HCT116 (cell line): ENCODE results near the gene WNT3A. TPM values are rescaled to one million over a fixed set of nuclear protein-coding genes. Genes with fewer than 3 reads are reported as not detected.

Experiments
- ATAC-seq: fragments of 200-7000 bp; cut with Tn5 transposase; 2 replicates; pipeline ENCODE4 v1.9.1; 2020; ENCODE audit warnings: mild to moderate bottlenecking, moderate library complexity
- BruUV-seq: library from RNA; stranded (reverse); fragments of 400-500 nt; replicated peaks from 2 replicates; lab custom pipeline; 2021; lab: Mats Ljungman, UMichigan
- CTCF ChIA-PET: fragments of 300-600 bp; sonication (Branson Sonifier 250); formaldehyde crosslinking; loops from one replicate; lab custom pipeline; 2021; ENCODE audit warnings: antibody characterized with exemption; lab: Charles Lee
- POLR2A ChIA-PET: fragments of 300-600, 350-600 bp; sonication (Branson Sonifier 250); formaldehyde crosslinking; loops from one replicate; lab custom pipeline; 2021; ENCODE audit warnings: antibody characterized with exemption; lab: Charles Lee
- RAD21 ChIA-PET, 2 experiments: fragments of 300-600 bp; sonication (Branson Sonifier 250); formaldehyde crosslinking; loops; one replicate each; lab custom pipeline; 2023; ENCODE audit warnings: low total read pairs in 2 of 2; ENCODE audit not compliant: uncharacterized antibody in 2 of 2, unreplicated experiment in 2 of 2, low non-redundant PET in 1 of 2; lab: Charles Lee
- DNase-seq: peaks from one replicate; pipeline ENCODE4 v3.0.0-alpha.2; 2010; ENCODE audit warnings: low read depth, low spot score
- H2AFZ ChIP-seq: fragments of 200-600 bp; shearing (Covaris generic), sonication (generic); 2 replicates; pipeline ENCODE4 v1.6.1; 2017; ENCODE audit warnings: low read depth, mixed run types, mixed read lengths, antibody characterized with exemption, low read length; ENCODE audit not compliant: poor library complexity, severe bottlenecking
- H3K27ac ChIP-seq: 2 replicates; pipeline ENCODE4 v1.5.1; 2012; ENCODE audit warnings: low read depth, low read length
- H3K27me3 ChIP-seq: fragments of 200-600 bp; sonication (generic); 2 replicates; pipeline ENCODE4 v1.6.1; 2016; ENCODE audit warnings: mixed run types, low read length, mixed read lengths; ENCODE audit not compliant: insufficient read depth
- H3K36me3 ChIP-seq, 2 experiments: fragments of 200-500 bp in 1 of 2; fragments of 200-600 bp in 1 of 2; sonication (Bioruptor generic) in 1 of 2; sonication (generic) in 1 of 2; 2 replicates each; pipeline versions ENCODE4 v1.5.1 to v1.6.1; 2014 to 2016; ENCODE audit warnings: low read length in 2 of 2, inconsistent platforms in 1 of 2, mixed read lengths in 1 of 2, mixed run types in 1 of 2; ENCODE audit not compliant: insufficient read depth in 2 of 2, control insufficient read depth in 1 of 2
- H3K4me1 ChIP-seq, 2 experiments: fragments of 200-600 bp in 1 of 2; sonication (generic) in 1 of 2; 2 replicates each; pipeline versions ENCODE4 v1.5.1 to v1.6.1; 2012 to 2017; ENCODE audit warnings: low read length in 2 of 2, inconsistent platforms in 1 of 2, mild to moderate bottlenecking in 1 of 2, mixed read lengths in 1 of 2, mixed run types in 1 of 2, moderate library complexity in 1 of 2; ENCODE audit not compliant: insufficient read depth in 2 of 2, control insufficient read depth in 1 of 2
- H3K4me2 ChIP-seq: fragments of 200-600 bp; sonication (generic); 2 replicates; pipeline ENCODE4 v1.6.1; 2017; ENCODE audit warnings: mixed run types, low read length, mixed read lengths
- H3K4me3 ChIP-seq, 2 experiments: fragments of 200-600 bp in 1 of 2; sonication (generic) in 1 of 2; replicated peaks in 1 of 2; 2 replicates each; pipeline ENCODE4 v1.5.1; 2011 to 2016; ENCODE audit warnings: low read length in 2 of 2, control low read depth in 1 of 2, low read depth in 1 of 2, mild to moderate bottlenecking in 1 of 2, mixed read lengths in 1 of 2, mixed run types in 1 of 2
- H3K79me2 ChIP-seq: fragments of 200-600 bp; sonication (generic); 2 replicates; pipeline ENCODE4 v1.6.1; 2017; ENCODE audit warnings: mild to moderate bottlenecking, mixed run types, low read length, moderate library complexity, mixed read lengths; ENCODE audit not compliant: insufficient read depth
- H3K9ac ChIP-seq: fragments of 200-600 bp; sonication (generic); 2 replicates; pipeline ENCODE4 v1.6.1; 2016; ENCODE audit warnings: low read length, mixed read lengths
- H3K9me2 ChIP-seq: fragments of 200-600 bp; sonication (generic), shearing (Covaris generic); 2 replicates; pipeline ENCODE4 v1.6.1; 2017; ENCODE audit warnings: mixed run types, mild to moderate bottlenecking, moderate library complexity; ENCODE audit not compliant: insufficient read depth
- H3K9me3 ChIP-seq, 2 experiments: fragments of 200-500 bp in 1 of 2; fragments of 200-600 bp in 1 of 2; sonication (Bioruptor generic) in 1 of 2; sonication (generic) in 1 of 2; 2 replicates each; pipeline ENCODE4 v1.6.1; 2014 to 2017; ENCODE audit warnings: low read length in 2 of 2, mixed read lengths in 2 of 2, inconsistent platforms in 1 of 2, low read depth in 1 of 2, mild to moderate bottlenecking in 1 of 2, mixed run types in 1 of 2, moderate library complexity in 1 of 2; ENCODE audit not compliant: control insufficient read depth in 1 of 2, insufficient read depth in 1 of 2
- H4K20me1 ChIP-seq: fragments of 200-600 bp; sonication (generic), shearing (Covaris generic); 2 replicates; pipeline ENCODE4 v1.6.1; 2017; ENCODE audit warnings: mixed run types, mild to moderate bottlenecking, moderate library complexity; ENCODE audit not compliant: insufficient read depth
- CTCF ChIP-seq, 3 experiments: fragments of 200-600 bp in 1 of 3; sonication (generic) in 1 of 3; IDR thresholded peaks in 2 of 3; conservative IDR thresholded peaks in 1 of 3; 2 replicates each; pipeline ENCODE4 v1.5.1; 2012 to 2017; ENCODE audit warnings: low read depth in 2 of 3, low read length in 2 of 3, antibody characterized with exemption in 1 of 3, borderline replicate concordance in 1 of 3, control low read depth in 1 of 3, mild to moderate bottlenecking in 1 of 3, mixed read lengths in 1 of 3, mixed run types in 1 of 3, moderate library complexity in 1 of 3; ENCODE audit not compliant: insufficient read depth in 1 of 3
- ELF1 ChIP-seq: IDR thresholded peaks from 2 replicates; pipeline ENCODE4 v1.6.1; 2012; ENCODE audit warnings: low read depth, borderline replicate concordance
- POLR2A ChIP-seq: IDR thresholded peaks from 2 replicates; pipeline ENCODE4 v1.7.0; 2011; ENCODE audit warnings: borderline replicate concordance; ENCODE audit not compliant: insufficient read depth, insufficient read length; ENCODE audit errors: extremely low read depth
- POLR2AphosphoS5 ChIP-seq: IDR thresholded peaks from 2 replicates; pipeline ENCODE4 v1.6.1; 2011; ENCODE audit warnings: mild to moderate bottlenecking, low read depth, low read length, moderate library complexity
- RAD21 ChIP-seq: IDR thresholded peaks from 2 replicates; pipeline ENCODE4 v1.6.1; 2012; ENCODE audit warnings: low read depth, mild to moderate bottlenecking
- SIN3A ChIP-seq: IDR thresholded peaks from 2 replicates; pipeline ENCODE4 v1.6.1; 2012; ENCODE audit warnings: low read depth
- YY1 ChIP-seq: IDR thresholded peaks from 2 replicates; pipeline ENCODE4 v1.6.1; 2011; ENCODE audit warnings: low read length, low read depth, moderate library complexity, mild to moderate bottlenecking; ENCODE audit not compliant: insufficient replicate concordance; ENCODE audit errors: extremely low read depth
- ZBTB33 ChIP-seq: IDR thresholded peaks from 2 replicates; pipeline ENCODE4 v1.6.1; 2011; ENCODE audit warnings: mild to moderate bottlenecking, low read length, moderate library complexity; ENCODE audit not compliant: insufficient replicate concordance; ENCODE audit errors: extremely low read depth
- ZFX ChIP-seq: fragments of 450-650 bp; IDR thresholded peaks from 2 replicates; pipeline ENCODE4 v1.6.1; 2017
- ZNF274 ChIP-seq: fragments of 200-500 bp; sonication (Bioruptor generic); IDR thresholded peaks from 2 replicates; pipeline ENCODE4 v1.6.1; 2014; ENCODE audit warnings: mild to moderate bottlenecking, low read depth, low read length, inconsistent platforms
- intact Hi-C: fragments of 100-400 bp; cut with micrococcal nuclease; formaldehyde crosslinking; loops from 2 replicates; pipeline ENCODE4 v1.10.0; 2022
- total RNA-seq: library from RNA; stranded (reverse); gene quantifications from one replicate; pipeline ENCODE4 v1.2.1, GENCODE V29; 2021; ENCODE audit not compliant: unreplicated experiment

WNT3A gene
- total RNA-seq, 1 experiment from 2014 or later = 3.7 TPM

GRCh38 chr1:228004331-228004855, 2.4 kb upstream of the WNT3A start:
- Histone ChIP-seq H3K27ac (no peak overlapping the region), H2AFZ (no peak overlapping the region), H3K4me2 (no peak overlapping the region), H3K79me2 (no peaks in the 10 kb centered on the region), H3K9me3 (no peaks in the 10 kb centered on the region), H4K20me1 (no peaks in the 10 kb centered on the region), H3K36me3 (no peaks in the 10 kb centered on the region), H3K4me3 (no peak overlapping the region), H3K27me3 (no peaks in the 10 kb centered on the region), H3K9ac (no peak overlapping the region), H3K9me2 (no peaks in the 10 kb centered on the region), H3K4me1 (peaks cover 0 to 5% of the 10 kb centered on the region in 2 experiments; a peak in 1 of 4 replicates)
- RAD21 ChIA-PET = no interaction called here
- intact Hi-C loops = no loop called here
- ATAC-seq (peak; percentile 76), DNase-seq (peak; percentile 15)
- no TSS peak for BruUV-seq
- CTCF ChIA-PET = interaction anchor here (0.6 to 1.3 kb wide), 4 partner anchors 12 to 126 kb away, joined by 3 to 6 read pairs (median 3); no protein-coding TSS in a partner anchor
- POLR2A ChIA-PET = no interaction called here
- TF ChIP-seq ZNF274 (no peak), CTCF (IDR thresholded peaks at IDR 0.05 in 2 of 3, conservative IDR thresholded peaks at IDR 0.05 in 1 of 3; ENCODE audit: borderline replicate concordance in 1 of 3, insufficient read depth in 1 of 3, low read depth in 2 of 3, low read length in 2 of 3) (peak; percentile 60 to 74 (median 64); a peak in 5 of 6 replicates)

GRCh38 chr1:228004856-228005462, 1.8 kb upstream of the WNT3A start:
- ChIA-PET POLR2A (no interaction called here), CTCF (interaction anchor here (1.0 to 1.3 kb wide), 3 partner anchors 11 to 126 kb away, joined by 3 to 6 read pairs (median 3); no protein-coding TSS in a partner anchor), RAD21 (no interaction called here)
- H3K4me3 ChIP-seq = no peak overlapping the region
- BruUV-seq = no TSS peak
- no peak for ATAC-seq
- TF ChIP-seq POLR2AphosphoS5 (no peak), ZBTB33 (no peak), RAD21 (no peak), POLR2A (no peak), SIN3A (no peak), YY1 (no peak), ELF1 (no peak), ZFX (no peak)
- H3K27ac ChIP-seq = no peak overlapping the region
- H3K27me3 ChIP-seq = no peaks in the 10 kb centered on the region
- H4K20me1 ChIP-seq = no peaks in the 10 kb centered on the region
- no peak overlapping the region for H2AFZ ChIP-seq
- H3K4me1 ChIP-seq = peaks cover 0 to 5% of the 10 kb centered on the region in 2 experiments; a peak in 1 of 4 replicates
- no peaks in the 10 kb centered on the region for H3K79me2 ChIP-seq
- intact Hi-C loops = no loop called here
- H3K4me2 ChIP-seq = no peak overlapping the region
- DNase-seq = no peak
- H3K9ac ChIP-seq = no peak overlapping the region
- no peaks in the 10 kb centered on the region for H3K36me3 ChIP-seq
- no peaks in the 10 kb centered on the region for H3K9me3 ChIP-seq
- no peaks in the 10 kb centered on the region for H3K9me2 ChIP-seq
